T47D (cell line): ENCODE measurements around the gene C9orf153.
A peak's percentile ranks its signal among the peaks of the same experiment; 100 is the strongest.

Experiments
- DNase-seq, 2 experiments: peaks; one replicate each; pipeline versions ENCODE4 v3.0.0 to v3.0.0-alpha.2; 2011 to 2012; ENCODE audit warnings: low read depth in 1 of 2, low spot score in 1 of 2
- JUND ChIP-seq: IDR thresholded peaks from 2 replicates; pipeline ENCODE4 v1.6.1; 2012; ENCODE audit warnings: low read depth
- in situ Hi-C: cut with HindIII; loops from 2 replicates; pipeline ENCODE4 v1.10.0; 2016; ENCODE audit warnings: low sequenced_read_pairs, low pct_unique_long_range_greater_than_20kb

The C9orf153 gene

DNA sequence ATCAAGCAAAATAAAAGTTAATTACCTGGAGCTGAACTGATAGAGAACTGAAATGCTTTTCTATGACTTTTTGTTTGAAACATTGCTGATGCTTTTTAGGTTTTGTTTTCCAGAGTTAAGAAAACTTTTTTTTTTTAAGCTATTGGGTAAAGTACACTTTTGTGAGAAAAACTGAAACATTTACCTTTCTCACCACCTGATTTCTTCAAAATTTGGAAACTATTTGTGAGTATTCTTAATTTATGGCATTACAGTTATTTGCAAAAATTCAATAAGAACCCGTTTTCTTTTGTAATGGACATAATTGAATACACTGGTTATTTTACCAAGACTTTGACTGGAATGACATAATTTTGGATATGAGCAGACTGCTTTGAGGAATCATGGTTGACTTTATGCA is 6.6 kb downstream of the C9orf153 start:
- no peak for TF ChIP-seq JUND
- in situ Hi-C loops = no loop called here
- DNase-seq = no peak

- no peak for TF ChIP-seq JUND
- DNase-seq = no peak
- in situ Hi-C loops = no loop called here
These were observed 9.3 kb downstream of the C9orf153 start for GRCh38 chr9:86250123-86250522.

GRCh38 chr9:86248746-86249145 is 10.7 kb downstream of the C9orf153 start:
- DNase-seq = no peak
- in situ Hi-C loops = no loop called here
- no peak for TF ChIP-seq JUND

- no peak for TF ChIP-seq JUND
- in situ Hi-C loops = no loop called here
- DNase-seq = peak in 1 of 2 experiments; percentile 19
These were observed 12.7 kb downstream of the C9orf153 start for GRCh38 chr9:86246752-86247161.

DNA sequence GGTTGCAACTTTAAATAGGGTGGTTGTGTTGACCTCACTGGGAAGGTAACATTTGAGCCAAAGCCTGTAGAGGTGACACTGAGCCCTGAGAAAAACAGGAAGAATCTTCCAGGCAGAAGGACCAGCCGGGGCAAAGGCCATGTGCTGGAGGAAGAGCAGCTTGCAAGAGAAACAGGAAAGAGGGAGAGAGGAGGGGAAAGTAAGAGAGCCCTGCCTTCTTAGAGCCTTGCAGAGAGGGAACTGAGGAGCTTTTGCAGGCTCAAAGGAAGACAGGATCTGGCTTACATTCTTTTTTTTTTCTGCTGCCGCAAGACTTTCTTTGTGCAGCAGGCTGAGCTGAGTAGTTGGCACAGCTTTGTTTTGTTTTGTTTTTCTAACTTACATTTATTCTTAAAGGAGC is 17.4 kb downstream of the C9orf153 start:
- in situ Hi-C loops = no loop called here
- no peak for TF ChIP-seq JUND
- DNase-seq = no peak

DNA sequence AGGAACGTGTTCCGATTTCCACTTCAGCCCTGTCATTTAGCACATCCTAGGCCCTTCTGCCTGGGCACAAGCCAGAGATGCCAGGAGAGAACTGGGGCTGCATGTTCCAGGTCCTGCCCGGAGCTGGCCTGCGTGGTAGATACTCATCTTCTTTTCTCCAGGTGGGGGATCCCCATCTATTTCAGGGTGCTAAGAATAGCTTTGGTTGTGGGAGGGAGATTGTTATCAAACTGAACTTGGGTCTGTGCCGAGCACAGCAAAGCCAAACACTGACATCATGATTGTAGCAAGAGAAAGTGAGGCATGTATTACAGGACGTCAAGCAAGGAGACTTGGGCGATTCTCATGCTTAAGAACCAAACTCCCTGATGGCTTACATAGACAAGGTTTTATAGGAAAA is 18.2 kb downstream of the C9orf153 start:
- in situ Hi-C loops = no loop called here
- TF ChIP-seq JUND = no peak
- no peak for DNase-seq

- DNase-seq = no peak
- in situ Hi-C loops = no loop called here
- TF ChIP-seq JUND = no peak
These were observed 20.3 kb downstream of the C9orf153 start for GRCh38 chr9:86238861-86239770.

- DNase-seq = no peak
- no peak for TF ChIP-seq JUND
- in situ Hi-C loops = no loop called here
These were observed 28.6 kb downstream of the C9orf153 start for GRCh38 chr9:86230858-86231257.

DNA sequence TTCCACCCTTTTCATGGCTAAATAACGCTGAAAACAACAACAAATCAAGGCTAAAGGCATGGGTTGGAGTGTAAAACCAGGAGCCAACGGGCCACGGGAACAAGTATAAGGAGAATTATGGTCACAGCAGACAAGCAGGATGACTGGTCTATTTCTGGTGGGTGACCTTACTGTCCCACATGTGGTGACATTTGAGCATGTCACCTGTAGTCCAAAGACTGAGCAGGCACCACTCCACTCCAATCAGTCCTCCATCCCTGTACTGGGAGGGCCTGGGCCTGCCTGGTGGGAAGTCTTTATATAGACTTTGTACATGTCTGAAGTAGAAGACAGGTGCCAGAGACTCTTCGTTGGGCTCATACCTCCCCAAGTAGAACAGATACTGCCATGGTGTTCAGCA is 36.8 kb downstream of the C9orf153 start:
- in situ Hi-C loops = no loop called here
- no peak for DNase-seq
- TF ChIP-seq JUND = no peak

GRCh38 chr9:86219606-86220005 is 39.9 kb downstream of the C9orf153 start:
- TF ChIP-seq JUND = no peak
- no peak for DNase-seq
- in situ Hi-C loops = no loop called here

DNA sequence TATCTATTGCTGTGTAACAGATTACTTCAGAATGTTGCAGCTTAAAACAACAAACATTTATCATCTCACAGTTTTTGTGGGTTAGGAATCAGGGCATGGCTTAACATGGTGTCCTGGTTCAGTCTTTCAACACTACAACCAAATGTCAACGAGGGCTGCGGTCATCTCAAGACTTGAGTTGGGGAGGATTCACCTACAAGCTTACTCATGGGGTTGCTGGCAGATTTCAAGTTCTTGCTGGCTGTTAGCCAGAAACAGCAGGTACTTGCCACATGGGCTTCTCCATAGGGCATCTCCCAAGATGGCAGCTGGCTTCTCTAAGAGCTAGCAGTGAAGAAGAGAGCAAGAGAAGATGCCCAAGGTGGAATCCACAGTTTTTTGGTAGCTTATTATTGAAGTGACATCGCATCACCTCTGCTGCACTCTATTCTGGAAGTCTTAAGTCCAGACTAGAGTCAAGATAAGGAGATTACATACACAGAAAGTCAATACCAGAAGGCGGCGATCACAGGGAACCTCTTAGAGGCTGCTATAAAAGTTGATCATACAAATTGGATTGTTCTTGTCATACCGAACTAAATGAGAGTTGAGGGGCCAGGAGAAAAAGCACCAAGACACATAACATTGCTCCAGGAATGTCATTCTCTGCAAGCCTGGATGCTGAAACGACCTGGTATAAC is 42.2 kb downstream of the C9orf153 start:
- in situ Hi-C loops = no loop called here
- no peak for TF ChIP-seq JUND
- no peak for DNase-seq

DNA sequence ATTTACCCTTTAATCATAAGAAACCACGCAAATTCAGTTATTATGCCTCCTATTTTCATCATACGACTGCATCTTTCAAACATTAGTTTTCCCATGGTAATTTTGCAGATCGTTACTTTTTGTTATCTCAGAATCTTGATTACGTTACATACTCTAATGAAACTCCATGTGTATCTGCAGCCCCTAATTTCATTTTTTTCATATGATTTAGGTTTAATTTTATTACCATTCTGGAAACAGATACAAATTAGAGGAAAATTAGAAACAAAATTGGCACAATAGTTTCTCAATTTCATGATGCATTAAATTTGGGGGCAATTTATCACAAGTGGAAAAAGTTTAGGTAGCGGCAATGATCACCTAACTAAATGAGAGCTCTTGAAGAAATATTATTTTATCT is 52.3 kb downstream of the C9orf153 start:
- no peak for TF ChIP-seq JUND
- DNase-seq = no peak
- in situ Hi-C loops = no loop called here

GRCh38 chr9:86202338-86202882 is 57.0 kb downstream of the C9orf153 start:
- DNase-seq = peak; percentile 11 to 43
- no peak for TF ChIP-seq JUND
- in situ Hi-C loops = no loop called here
